Neural cell (in vitro differentiated cells): Measurements from ENCODE around the gene BBOF1. TPM values are rescaled to one million over a fixed set of nuclear protein-coding genes. Genes with fewer than 3 reads are reported as not detected.

ENCODE experiments used
- H2AFZ ChIP-seq: fragments of 200-600, 300-800 bp; sonication (generic), shearing (Covaris generic); 2 replicates; pipeline ENCODE4 v1.6.0; 2014; ENCODE audit warnings: low read depth, mild to moderate bottlenecking, antibody characterized with exemption, low read length, moderate library complexity
- H3F3A ChIP-seq: fragments of 200-600 bp; shearing (Covaris generic); 2 replicates; pipeline ENCODE4 v1.6.1; 2016; ENCODE audit warnings: mild to moderate bottlenecking, moderate library complexity, mixed read lengths, antibody characterized with exemption, low read length; ENCODE audit not compliant: insufficient read depth, poor library complexity, severe bottlenecking
- H3K27ac ChIP-seq: fragments of 200-600, 300-800 bp; sonication (generic), shearing (Covaris generic); 2 replicates; pipeline ENCODE4 v1.5.1; 2014; ENCODE audit warnings: mild to moderate bottlenecking, low read length, moderate library complexity
- H3K27me3 ChIP-seq: fragments of 300-800, 200-600 bp; sonication (generic), shearing (Covaris generic); 2 replicates; pipeline ENCODE4 v1.6.0; 2014; ENCODE audit warnings: mild to moderate bottlenecking, low read depth, low read length, moderate library complexity; ENCODE audit not compliant: insufficient read depth
- H3K36me3 ChIP-seq: fragments of 300-800, 200-600 bp; sonication (generic), shearing (Covaris generic); 2 replicates; pipeline ENCODE4 v1.5.1; 2014; ENCODE audit warnings: mild to moderate bottlenecking, antibody characterized with exemption, low read length, moderate library complexity; ENCODE audit not compliant: insufficient read depth
- H3K4me2 ChIP-seq: fragments of 300-800, 200-600 bp; sonication (generic), shearing (Covaris generic); 2 replicates; pipeline ENCODE4 v1.6.0; 2014; ENCODE audit warnings: mild to moderate bottlenecking, low read length
- H3K4me3 ChIP-seq: fragments of 300-800, 200-600 bp; sonication (generic), shearing (Covaris generic); 2 replicates; pipeline ENCODE4 v1.5.1; 2014; ENCODE audit warnings: mild to moderate bottlenecking, low read length, moderate library complexity
- H3K79me2 ChIP-seq: fragments of 200-600 bp; shearing (Covaris generic); replicated peaks from 2 replicates; pipeline ENCODE4 v1.6.0; 2014; ENCODE audit warnings: mild to moderate bottlenecking, low read length, moderate library complexity; ENCODE audit not compliant: insufficient read depth
- H3K9ac ChIP-seq: fragments of 300-800, 200-600 bp; sonication (generic), shearing (Covaris generic); 2 replicates; pipeline ENCODE4 v1.6.1; 2016; ENCODE audit warnings: mild to moderate bottlenecking, low read length, mixed read lengths
- H3K9me2 ChIP-seq: fragments of 200-600 bp; shearing (Covaris generic); 2 replicates; pipeline ENCODE4 v1.6.1; 2016; ENCODE audit warnings: mild to moderate bottlenecking, low read length, mixed read lengths; ENCODE audit not compliant: insufficient read depth
- H3K9me3 ChIP-seq: fragments of 200-600, 300-800 bp; sonication (generic), shearing (Covaris generic); 2 replicates; pipeline ENCODE4 v1.6.1; 2016; ENCODE audit warnings: mild to moderate bottlenecking, mixed run types, low read length, moderate library complexity, mixed read lengths
- H4K20me1 ChIP-seq: fragments of 200-600 bp; shearing (Covaris generic); 2 replicates; pipeline ENCODE4 v1.6.1; 2016; ENCODE audit warnings: mild to moderate bottlenecking, mixed run types; ENCODE audit not compliant: insufficient read depth
- CTCF ChIP-seq: fragments of 450-650 bp; IDR thresholded peaks from 2 replicates; pipeline ENCODE4 v1.5.1; 2014; ENCODE audit warnings: antibody characterized with exemption, mild to moderate bottlenecking, moderate library complexity; ENCODE audit not compliant: poor library complexity, severe bottlenecking
- EP300 ChIP-seq: fragments of 450-650 bp; conservative IDR thresholded peaks from 2 replicates; pipeline ENCODE4 v1.6.1; 2014; ENCODE audit warnings: antibody characterized with exemption, mild to moderate bottlenecking, moderate library complexity; ENCODE audit not compliant: poor library complexity, severe bottlenecking
- EZH2 ChIP-seq: fragments of 200-600, 300-800 bp; shearing (Covaris generic), sonication (generic); IDR thresholded peaks from 2 replicates; pipeline ENCODE4 v1.6.1; 2014; ENCODE audit warnings: antibody characterized with exemption, low read length, borderline replicate concordance, mild to moderate bottlenecking; ENCODE audit not compliant: insufficient read depth, poor library complexity, severe bottlenecking
- MXI1 ChIP-seq: fragments of 450-650 bp; conservative IDR thresholded peaks from 2 replicates; pipeline ENCODE4 v1.6.1; 2014; ENCODE audit warnings: antibody characterized with exemption, mild to moderate bottlenecking; ENCODE audit not compliant: poor library complexity, severe bottlenecking
- POLR2AphosphoS5 ChIP-seq: IDR thresholded peaks from 2 replicates; pipeline ENCODE4 v1.6.1; 2012
- RAD21 ChIP-seq: fragments of 450-650 bp; conservative IDR thresholded peaks from 2 replicates; pipeline ENCODE4 v1.6.1; 2014; ENCODE audit warnings: antibody characterized with exemption, mild to moderate bottlenecking, moderate library complexity
- REST ChIP-seq: IDR thresholded peaks from 2 replicates; pipeline ENCODE4 v1.6.1; 2012; ENCODE audit warnings: borderline replicate concordance
- SMC3 ChIP-seq: fragments of 450-650 bp; conservative IDR thresholded peaks from 2 replicates; pipeline ENCODE4 v1.6.1; 2014; ENCODE audit warnings: antibody characterized with exemption, mild to moderate bottlenecking, moderate library complexity; ENCODE audit not compliant: poor library complexity
- TAF1 ChIP-seq: IDR thresholded peaks from 2 replicates; pipeline ENCODE4 v1.6.1; 2012; ENCODE audit warnings: low read depth
- polyA plus RNA-seq: library from polyadenylated mRNA; depleted of rRNA; stranded (reverse); fragments of >200 nt; gene quantifications from 2 replicates; pipeline ENCODE4 v1.2.3, GENCODE V29; 2014

BBOF1 gene
- polyA plus RNA-seq, 1 donor from 2014 or later: 51.4 TPM

- no peaks in the 10 kb centered on the region for H4K20me1 ChIP-seq
- no peak overlapping the region for H3K4me3 ChIP-seq
- H3K9me3 ChIP-seq: no peaks in the 10 kb centered on the region
- no peaks in the 10 kb centered on the region for H3K36me3 ChIP-seq
- H3K27ac ChIP-seq: no peak overlapping the region
- no peak overlapping the region for H3K4me2 ChIP-seq
- H3F3A ChIP-seq: no peaks in the 10 kb centered on the region
- H3K9ac ChIP-seq: no peak overlapping the region
- no peaks in the 10 kb centered on the region for H3K27me3 ChIP-seq
- no peaks in the 10 kb centered on the region for H3K9me2 ChIP-seq
- TF ChIP-seq REST (no peak), POLR2AphosphoS5 (no peak)
- no peak overlapping the region for H2AFZ ChIP-seq
- H3K79me2 ChIP-seq: no peaks in the 10 kb centered on the region
Measured at GRCh38 chr14:74048281-74048680, 29.1 kb downstream of the BBOF1 start.

GRCh38 chr14:74049876-74050495 is 30.8 kb downstream of the BBOF1 start:
- H3K4me3 ChIP-seq: no peak overlapping the region
- no peaks in the 10 kb centered on the region for H3K79me2 ChIP-seq
- no peaks in the 10 kb centered on the region for H3K27me3 ChIP-seq
- no peaks in the 10 kb centered on the region for H3K36me3 ChIP-seq
- H3K9me3 ChIP-seq: no peaks in the 10 kb centered on the region
- no peaks in the 10 kb centered on the region for H3F3A ChIP-seq
- H2AFZ ChIP-seq: no peak overlapping the region
- TF ChIP-seq POLR2AphosphoS5: no peak
- no peak for TF ChIP-seq REST
- no peak for TF ChIP-seq SMC3
- TF ChIP-seq EP300: no peak
- no peak for TF ChIP-seq TAF1
- TF ChIP-seq EZH2: no peak
- TF ChIP-seq CTCF: no peak
- TF ChIP-seq MXI1: no peak
- TF ChIP-seq RAD21: no peak
- H3K4me2 ChIP-seq: no peak overlapping the region
- no peaks in the 10 kb centered on the region for H3K9me2 ChIP-seq
- no peak overlapping the region for H3K9ac ChIP-seq
- H4K20me1 ChIP-seq: no peaks in the 10 kb centered on the region
- H3K27ac ChIP-seq: no peak overlapping the region
